Mesodermal cell (in vitro differentiated cells): ENCODE measurements around the gene PALLD.

Source experiments
- H3K27ac ChIP-seq: 2 replicates; pipeline ENCODE4 v1.7.0; 2013; ENCODE audit warnings: mild to moderate bottlenecking, low read depth, low read length, moderate library complexity; ENCODE audit not compliant: severe bottlenecking
- H3K36me3 ChIP-seq: 2 replicates; pipeline ENCODE4 v1.7.1; 2013; ENCODE audit warnings: mild to moderate bottlenecking, low read length, moderate library complexity; ENCODE audit not compliant: control insufficient read depth, insufficient read depth
- H3K4me1 ChIP-seq: one replicate; pipeline ENCODE4 v1.7.1; 2013; ENCODE audit warnings: mild to moderate bottlenecking, low read length; ENCODE audit not compliant: insufficient read depth, control insufficient read depth, poor library complexity, severe bottlenecking
- H3K4me3 ChIP-seq: 2 replicates; pipeline ENCODE4 v1.7.0; 2013; ENCODE audit warnings: low read length, control low read depth, mild to moderate bottlenecking; ENCODE audit not compliant: insufficient read depth, poor library complexity, severe bottlenecking; ENCODE audit errors: extremely low read depth
- H3K9me3 ChIP-seq: 2 replicates; pipeline ENCODE4 v1.7.1; 2013; ENCODE audit warnings: mild to moderate bottlenecking, low read length, moderate library complexity; ENCODE audit not compliant: control insufficient read depth
- WGBS, 2 experiments: methylation state at CpG; one replicate each; pipeline ENCODE4 v1.1.5; 2013; ENCODE audit warnings: missing lambda C conversion rate in 2 of 2; ENCODE audit not compliant: insufficient coverage in 2 of 2; 5-methylcytosine and 5-hydroxymethylcytosine counted together

The PALLD gene

GRCh38 chr4:168608771-168609170 lies 111.9 kb downstream of the PALLD start:
- 71% methylated on average over 1 of the region's 4 CpGs; no CpG with 5 or more reads in 1 of the 2 experiments for WGBS, 2 experiments
- no peak overlapping the region for H3K4me3 ChIP-seq
- no peaks in the 10 kb centered on the region for H3K9me3 ChIP-seq
- H3K4me1 ChIP-seq: peaks cover 45% of the 10 kb centered on the region
- H3K27ac ChIP-seq: no peak overlapping the region
- H3K36me3 ChIP-seq: no peaks in the 10 kb centered on the region

- Histone ChIP-seq H3K36me3 (no peaks in the 10 kb centered on the region), H3K9me3 (no peaks in the 10 kb centered on the region), H3K27ac (no peak overlapping the region), H3K4me1 (peaks cover 39% of the 10 kb centered on the region), H3K4me3 (no peak overlapping the region)
- 97 to 100% methylated on average over 2 to 4 of the region's 4 CpGs for WGBS, 2 experiments
Observed at GRCh38 chr4:168609369-168609768, 112.5 kb downstream of the PALLD start.

- Histone ChIP-seq H3K9me3 (no peaks in the 10 kb centered on the region), H3K4me1 (peaks cover 30% of the 10 kb centered on the region), H3K27ac (no peak overlapping the region), H3K36me3 (no peaks in the 10 kb centered on the region), H3K4me3 (no peak overlapping the region)
- WGBS, 2 experiments: 92 to 99% methylated on average over 4 to 5 of the region's 6 CpGs
Observed at GRCh38 chr4:168610911-168611530, 114.2 kb downstream of the PALLD start.

- H3K4me1 ChIP-seq: peaks cover 27% of the 10 kb centered on the region
- H3K9me3 ChIP-seq: no peaks in the 10 kb centered on the region
- H3K36me3 ChIP-seq: no peaks in the 10 kb centered on the region
- H3K27ac ChIP-seq: no peak overlapping the region
- 88 to 91% methylated on average over 3 to 4 of the region's 4 CpGs for WGBS, 2 experiments
- no peak overlapping the region for H3K4me3 ChIP-seq
Observed at GRCh38 chr4:168612450-168613135, 115.7 kb downstream of the PALLD start.

- no peaks in the 10 kb centered on the region for H3K36me3 ChIP-seq
- WGBS, 2 experiments: 92 to 100% methylated on average over 2 to 3 of the region's 5 CpGs
- H3K4me1 ChIP-seq: peaks cover 19% of the 10 kb centered on the region
- no peak overlapping the region for H3K4me3 ChIP-seq
- H3K9me3 ChIP-seq: no peaks in the 10 kb centered on the region
- H3K27ac ChIP-seq: no peak overlapping the region
Observed at GRCh38 chr4:168613869-168614268, 117.0 kb downstream of the PALLD start.

- Histone ChIP-seq H3K4me3 (no peak overlapping the region), H3K27ac (no peak overlapping the region), H3K36me3 (no peaks in the 10 kb centered on the region), H3K4me1 (peaks cover 24% of the 10 kb centered on the region), H3K9me3 (no peaks in the 10 kb centered on the region)
- WGBS, 2 experiments: 75 to 91% methylated on average over 1 of the region's 4 CpGs
Observed at GRCh38 chr4:168614281-168615057, 117.6 kb downstream of the PALLD start.

- Histone ChIP-seq H3K4me1 (peaks cover 29% of the 10 kb centered on the region), H3K27ac (no peak overlapping the region), H3K4me3 (no peak overlapping the region), H3K9me3 (no peaks in the 10 kb centered on the region), H3K36me3 (no peaks in the 10 kb centered on the region)
- WGBS, 2 experiments: 50 to 58% methylated on average over 2 of the region's 5 CpGs
Observed at GRCh38 chr4:168615294-168616065, 118.6 kb downstream of the PALLD start.

GRCh38 chr4:168618577-168619265 lies 121.9 kb downstream of the PALLD start:
- H3K9me3 ChIP-seq: no peaks in the 10 kb centered on the region
- H3K4me1 ChIP-seq: peaks cover 35% of the 10 kb centered on the region
- H3K36me3 ChIP-seq: no peaks in the 10 kb centered on the region
- H3K27ac ChIP-seq: no peak overlapping the region
- H3K4me3 ChIP-seq: no peak overlapping the region
- 89 to 91% methylated on average over 6 to 8 of the region's 8 CpGs for WGBS, 2 experiments

- H3K9me3 ChIP-seq: no peaks in the 10 kb centered on the region
- H3K36me3 ChIP-seq: no peaks in the 10 kb centered on the region
- H3K27ac ChIP-seq: no peak overlapping the region
- H3K4me1 ChIP-seq: peaks cover 35% of the 10 kb centered on the region
- no peak overlapping the region for H3K4me3 ChIP-seq
Observed at GRCh38 chr4:168619266-168619631, 122.4 kb downstream of the PALLD start.
